Activated CD4-positive, alpha-beta T cell treated with anti-CD3 and anti-CD28 coated beads, Interleukin-2, amount 10 ng/mL, durations not matched to agents 7 days and 5 days (primary cell): Measurements from ENCODE around the gene CSPG5. TPM values are rescaled to one million over a fixed set of nuclear protein-coding genes. Genes with fewer than 3 reads are reported as not detected.

ENCODE experiments used
- total RNA-seq, 2 experiments: library from RNA; stranded (reverse); gene quantifications; one replicate each; pipeline ENCODE4 v1.2.3, GENCODE V29; 2021

Gene CSPG5
- total RNA-seq, 2 experiments from 2014 or later: 0.40 TPM

Other genes with a start within 250 kb of the CSPG5 start
- gene PTPN23, start 197.8 kb downstream of the CSPG5 start, total RNA-seq: 10 to 100 TPM; 27.4 to 34.9 TPM
- 10 to 100 TPM; 68.1 to 71.4 TPM for gene SCAP, start 102.9 kb downstream of the CSPG5 start, total RNA-seq
- 10 to 100 TPM; 42.2 to 50.1 TPM for gene ELP6, start 65.2 kb downstream of the CSPG5 start, total RNA-seq
- gene SMARCC1, start 203.0 kb upstream of the CSPG5 start, total RNA-seq: 100 to 1,000 TPM in 1 of 2 experiments, 10 to 100 TPM in 1; 96.4 to 109 TPM
- gene DHX30, start 224.3 kb upstream of the CSPG5 start, total RNA-seq: 10 to 100 TPM; 73.2 to 77.8 TPM